SU-DHL-6 (cell line): ENCODE data around the gene GRAMD1B.
"Not testable (repeated sequence)": the region's sequence is repeated elsewhere in the genome, so short reads cannot be mapped to it uniquely, and the experiment has no call there.

Experiments used
- H2AFZ ChIP-seq: fragments of 200-600 bp; sonication (generic); 2 replicates; pipeline ENCODE4 v1.6.1; 2014; ENCODE audit warnings: low read depth, mild to moderate bottlenecking, moderate library complexity, mixed read lengths, antibody characterized with exemption, low read length; ENCODE audit not compliant: severe bottlenecking
- H3F3A ChIP-seq: fragments of 200-600 bp; shearing (Covaris generic); 2 replicates; pipeline ENCODE4 v1.6.0; 2016; ENCODE audit warnings: antibody characterized with exemption, mild to moderate bottlenecking; ENCODE audit not compliant: insufficient read depth
- H3K27ac ChIP-seq: fragments of 200-600 bp; sonication (generic); 2 replicates; pipeline ENCODE4 v1.5.1; 2016; ENCODE audit warnings: low read depth, mild to moderate bottlenecking, low read length, moderate library complexity, mixed read lengths
- H3K27me3 ChIP-seq: fragments of 200-600 bp; sonication (generic), shearing (Covaris generic); 2 replicates; pipeline ENCODE4 v1.6.0; 2014; ENCODE audit warnings: mild to moderate bottlenecking, low read length
- H3K36me3 ChIP-seq: fragments of 200-600 bp; sonication (generic); 2 replicates; pipeline ENCODE4 v1.6.1; 2014; ENCODE audit warnings: mild to moderate bottlenecking, low read length, mixed read lengths
- H3K4me2 ChIP-seq: fragments of 300-600, 200-600 bp; shearing (Covaris generic), sonication (generic); 2 replicates; pipeline ENCODE4 v1.6.0; 2014; ENCODE audit warnings: low read length, low read depth, mild to moderate bottlenecking; ENCODE audit not compliant: poor library complexity, severe bottlenecking
- H3K4me3 ChIP-seq: fragments of 200-600 bp; sonication (generic); 2 replicates; pipeline ENCODE4 v1.5.1; 2014; ENCODE audit warnings: antibody characterized with exemption, low read length, mild to moderate bottlenecking, mixed read lengths; ENCODE audit not compliant: insufficient read depth, poor library complexity, severe bottlenecking
- H3K79me2 ChIP-seq: fragments of 200-600 bp; sonication (generic); 2 replicates; pipeline ENCODE4 v1.6.1; 2014; ENCODE audit warnings: mild to moderate bottlenecking, low read length, moderate library complexity; ENCODE audit not compliant: insufficient read depth
- H3K9ac ChIP-seq: fragments of 200-600 bp; sonication (generic); 2 replicates; pipeline ENCODE4 v1.7.0; 2014; ENCODE audit warnings: mild to moderate bottlenecking, low read length
- H3K9me2 ChIP-seq: fragments of 200-600 bp; sonication (generic); replicated peaks from 2 replicates; pipeline ENCODE4 v1.6.1; 2014; ENCODE audit warnings: low read length; ENCODE audit not compliant: insufficient read depth
- H3K9me3 ChIP-seq: fragments of 200-600 bp; sonication (generic); 2 replicates; pipeline ENCODE4 v1.6.1; 2014; ENCODE audit warnings: low read length, mixed read lengths; ENCODE audit not compliant: insufficient read depth
- H4K20me1 ChIP-seq: fragments of 200-600 bp; sonication (generic); 2 replicates; pipeline ENCODE4 v1.6.1; 2014; ENCODE audit warnings: low read depth, mild to moderate bottlenecking, antibody characterized with exemption, low read length, moderate library complexity, mixed read lengths
- CTCF ChIP-seq: fragments of 200-600 bp; sonication (generic); IDR thresholded peaks from one replicate; pipeline ENCODE4 v1.5.1; 2017; ENCODE audit warnings: antibody characterized with exemption, mild to moderate bottlenecking, low read length, moderate library complexity; ENCODE audit not compliant: insufficient read depth, poor library complexity, severe bottlenecking
- EZH2phosphoT487 ChIP-seq: fragments of 200-600 bp; sonication (generic), shearing (Covaris generic); conservative IDR thresholded peaks from 2 replicates; pipeline ENCODE4 v1.6.1; 2018; ENCODE audit warnings: mild to moderate bottlenecking, antibody characterized with exemption, low read length, moderate library complexity, mixed read lengths

Gene GRAMD1B

GRCh38 chr11:123509737-123510578 is 79.9 kb downstream of the GRAMD1B start:
- Histone ChIP-seq H3K27ac (no peak overlapping the region), H3K27me3 (no peaks in the 10 kb centered on the region), H4K20me1 (no peaks in the 10 kb centered on the region), H3K36me3 (no peaks in the 10 kb centered on the region), H3K9me3 (no peaks in the 10 kb centered on the region), H3K9ac (no peak overlapping the region), H3K4me2 (no peak overlapping the region), H2AFZ (no peak overlapping the region), H3K4me3 (no peak overlapping the region), H3K79me2 (no peaks in the 10 kb centered on the region; the same call in 1 of the 2 replicates), H3K9me2 (no peaks in the 10 kb centered on the region), H3F3A (no peaks in the 10 kb centered on the region)
- TF ChIP-seq EZH2phosphoT487 (no peak), CTCF (no peak)

GRCh38 chr11:123510579-123510905 is 80.5 kb downstream of the GRAMD1B start:
- H3K27ac ChIP-seq: no peak overlapping the region
- no peaks in the 10 kb centered on the region; the same call in 1 of the 2 replicates for H3K79me2 ChIP-seq
- H3K36me3 ChIP-seq: no peaks in the 10 kb centered on the region
- H2AFZ ChIP-seq: no peak overlapping the region
- H3K9me3 ChIP-seq: no peaks in the 10 kb centered on the region
- H3K4me2 ChIP-seq: no peak overlapping the region
- no peak overlapping the region for H3K9ac ChIP-seq
- no peaks in the 10 kb centered on the region for H3K27me3 ChIP-seq
- TF ChIP-seq CTCF (no peak), EZH2phosphoT487 (no peak)
- no peaks in the 10 kb centered on the region for H3F3A ChIP-seq
- no peaks in the 10 kb centered on the region for H3K9me2 ChIP-seq
- H4K20me1 ChIP-seq: no peaks in the 10 kb centered on the region
- no peak overlapping the region for H3K4me3 ChIP-seq

GRCh38 chr11:123511037-123511870 is 81.2 kb downstream of the GRAMD1B start:
- H3K9me3 ChIP-seq: no peaks in the 10 kb centered on the region
- H3K4me2 ChIP-seq: no peak overlapping the region
- H3K9ac ChIP-seq: no peak overlapping the region
- H3K9me2 ChIP-seq: no peaks in the 10 kb centered on the region
- no peaks in the 10 kb centered on the region for H3F3A ChIP-seq
- H3K4me3 ChIP-seq: no peak overlapping the region
- H3K27ac ChIP-seq: no peak overlapping the region
- H4K20me1 ChIP-seq: no peaks in the 10 kb centered on the region
- TF ChIP-seq CTCF: peak; percentile 87
- no peak for TF ChIP-seq EZH2phosphoT487
- H3K27me3 ChIP-seq: no peaks in the 10 kb centered on the region
- no peaks in the 10 kb centered on the region; the same call in 1 of the 2 replicates for H3K79me2 ChIP-seq
- H3K36me3 ChIP-seq: no peaks in the 10 kb centered on the region
- no peak overlapping the region for H2AFZ ChIP-seq

GRCh38 chr11:123513309-123513708 is 83.2 kb downstream of the GRAMD1B start:
- H3K4me3 ChIP-seq, H3K9ac ChIP-seq, H3K9me3 ChIP-seq, H3F3A ChIP-seq, H3K27me3 ChIP-seq, H3K9me2 ChIP-seq, H3K36me3 ChIP-seq, H3K79me2 ChIP-seq, H3K4me2 ChIP-seq, H2AFZ ChIP-seq, H4K20me1 ChIP-seq, H3K27ac ChIP-seq: not testable (repeated sequence)
